H9 (cell line): ENCODE data around the gene ASPG. TPM values are rescaled to one million over a fixed set of nuclear protein-coding genes. Genes with fewer than 3 reads are reported as not detected.

Source experiments
- DNase-seq: peaks from one replicate; pipeline ENCODE4 v3.0.0-alpha.2; 2017
- H2AFZ ChIP-seq: one replicate; pipeline ENCODE4 v1.6.1; 2013; ENCODE audit warnings: mild to moderate bottlenecking, low read length, control low read depth, moderate library complexity
- H2AK5ac ChIP-seq: 2 replicates; pipeline ENCODE4 v1.6.1; 2013; ENCODE audit warnings: low read length, control low read depth, mixed read lengths; ENCODE audit not compliant: insufficient read length
- H2BK120ac ChIP-seq: one replicate; pipeline ENCODE4 v1.6.1; 2013; ENCODE audit warnings: low read depth, mild to moderate bottlenecking, low read length, control low read depth, inconsistent platforms; ENCODE audit not compliant: poor library complexity, severe bottlenecking
- H2BK12ac ChIP-seq: 2 replicates; pipeline ENCODE4 v1.6.1; 2013; ENCODE audit warnings: low read length, control low read depth, mixed read lengths, low read depth; ENCODE audit not compliant: insufficient read length
- H2BK15ac ChIP-seq: 2 replicates; pipeline ENCODE4 v1.6.1; 2013; ENCODE audit warnings: low read depth, low read length, control low read depth
- H2BK20ac ChIP-seq: one replicate; pipeline ENCODE4 v1.6.1; 2013; ENCODE audit warnings: low read depth, mild to moderate bottlenecking, low read length, control low read depth, inconsistent platforms; ENCODE audit not compliant: poor library complexity, severe bottlenecking
- H2BK5ac ChIP-seq: 2 replicates; pipeline ENCODE4 v1.6.1; 2013; ENCODE audit warnings: low read length, control low read depth, mixed read lengths; ENCODE audit not compliant: insufficient read length
- H3K14ac ChIP-seq: 2 replicates; pipeline ENCODE4 v1.6.1; 2013; ENCODE audit warnings: low read length, control low read depth; ENCODE audit not compliant: insufficient read depth
- H3K18ac ChIP-seq: 2 replicates; pipeline ENCODE4 v1.6.1; 2013; ENCODE audit warnings: low read depth, mild to moderate bottlenecking, mixed read lengths, low read length, control low read depth; ENCODE audit not compliant: insufficient read length
- H3K23ac ChIP-seq: 2 replicates; pipeline ENCODE4 v1.6.1; 2013; ENCODE audit warnings: low read length, control low read depth, mixed read lengths, low read depth; ENCODE audit not compliant: insufficient read length
- H3K23me2 ChIP-seq: 2 replicates; pipeline ENCODE4 v1.6.1; 2013; ENCODE audit warnings: low read depth, mild to moderate bottlenecking, mixed read lengths, low read length, control low read depth; ENCODE audit not compliant: insufficient read length, poor library complexity, severe bottlenecking
- H3K27ac ChIP-seq: 2 replicates; pipeline ENCODE4 v1.5.1; 2013; ENCODE audit warnings: low read length, control low read depth, mixed read lengths, low read depth; ENCODE audit not compliant: insufficient read length
- H3K27me3 ChIP-seq: 2 replicates; pipeline ENCODE4 v1.6.1; 2013; ENCODE audit warnings: low read length, control low read depth, inconsistent platforms; ENCODE audit not compliant: insufficient read depth
- H3K4ac ChIP-seq: 2 replicates; pipeline ENCODE4 v1.6.1; 2013; ENCODE audit warnings: low read depth, mild to moderate bottlenecking, control low read depth, inconsistent platforms, low read length, moderate library complexity
- H3K4me1 ChIP-seq: 2 replicates; pipeline ENCODE4 v1.6.1; 2013; ENCODE audit warnings: low read length, control low read depth, inconsistent platforms; ENCODE audit not compliant: insufficient read depth
- H3K4me2 ChIP-seq: 2 replicates; pipeline ENCODE4 v1.6.1; 2013; ENCODE audit warnings: low read length, control low read depth, mixed read lengths; ENCODE audit not compliant: insufficient read length, insufficient read depth
- H3K56ac ChIP-seq: 2 replicates; pipeline ENCODE4 v1.6.1; 2013; ENCODE audit warnings: low read depth, mild to moderate bottlenecking, mixed read lengths, low read length, control low read depth; ENCODE audit not compliant: insufficient read length
- H3K79me1 ChIP-seq: 2 replicates; pipeline ENCODE4 v1.6.1; 2013; ENCODE audit warnings: low read depth, mild to moderate bottlenecking, moderate library complexity, low read length, control low read depth, inconsistent platforms; ENCODE audit not compliant: insufficient read depth, poor library complexity, severe bottlenecking
- H3K79me2 ChIP-seq: 2 replicates; pipeline ENCODE4 v1.6.1; 2013; ENCODE audit warnings: low read length, control low read depth, inconsistent platforms; ENCODE audit not compliant: insufficient read depth
- H3K9ac ChIP-seq: 2 replicates; pipeline ENCODE4 v1.6.1; 2013; ENCODE audit warnings: low read length, control low read depth, mixed read lengths; ENCODE audit not compliant: insufficient read length; ENCODE audit errors: extremely low read depth
- H3K9me3 ChIP-seq: one replicate; pipeline ENCODE4 v1.6.1; 2013; ENCODE audit warnings: low read depth, low read length, inconsistent platforms; ENCODE audit not compliant: control insufficient read depth
- H3T11ph ChIP-seq: one replicate; pipeline ENCODE4 v1.6.1; 2013; ENCODE audit warnings: mild to moderate bottlenecking, low read length, control low read depth, inconsistent platforms
- H4K20me1 ChIP-seq: one replicate; pipeline ENCODE4 v1.6.1; 2013; ENCODE audit not compliant: control insufficient read depth, insufficient read length, insufficient read depth
- H4K5ac ChIP-seq: 2 replicates; pipeline ENCODE4 v1.6.1; 2013; ENCODE audit warnings: low read depth, mild to moderate bottlenecking, mixed read lengths, low read length, control low read depth; ENCODE audit not compliant: insufficient read length
- H4K8ac ChIP-seq: replicated peaks from 2 replicates; pipeline ENCODE4 v1.6.1; 2013; ENCODE audit warnings: low read length, control low read depth, mixed read lengths, low read depth; ENCODE audit not compliant: insufficient read length
- H4K91ac ChIP-seq: 2 replicates; pipeline ENCODE4 v1.6.1; 2013; ENCODE audit warnings: low read depth, mild to moderate bottlenecking, moderate library complexity, mixed read lengths, low read length, control low read depth; ENCODE audit not compliant: insufficient read length
- H3K27ac Mint-ChIP-seq, 3 experiments: 2 replicates in 2 of 3; 3 replicates in 1 of 3; pipeline ENCODE4 v1.8.0; 2020 to 2021; ENCODE audit warnings: mixed read lengths in 3 of 3, mild to moderate bottlenecking in 1 of 3, moderate library complexity in 1 of 3
- H3K27me3 Mint-ChIP-seq: 2 replicates; pipeline ENCODE4 v1.8.0; 2021; ENCODE audit warnings: low read depth, mild to moderate bottlenecking, moderate library complexity, mixed read lengths
- H3K36me3 Mint-ChIP-seq, 3 experiments: 2 replicates in 2 of 3; 3 replicates in 1 of 3; pipeline ENCODE4 v1.8.0; 2020 to 2021; ENCODE audit warnings: low read depth in 3 of 3, mixed read lengths in 3 of 3; ENCODE audit not compliant: insufficient read depth in 1 of 3
- H3K4me1 Mint-ChIP-seq, 2 experiments: 2 replicates each; pipeline ENCODE4 v1.8.0; 2020; ENCODE audit warnings: mixed read lengths in 2 of 2
- H3K4me3 Mint-ChIP-seq, 2 experiments: 2 replicates in 1 of 2; 3 replicates in 1 of 2; pipeline ENCODE4 v1.8.0; 2020 to 2021; ENCODE audit warnings: mild to moderate bottlenecking in 2 of 2, mixed read lengths in 2 of 2, moderate library complexity in 1 of 2
- H3K9me3 Mint-ChIP-seq, 2 experiments: 2 replicates in 1 of 2; 3 replicates in 1 of 2; pipeline ENCODE4 v1.8.0; 2020; ENCODE audit warnings: mild to moderate bottlenecking in 2 of 2, mixed read lengths in 2 of 2, moderate library complexity in 1 of 2
- WGBS: extraction: QIAGEN DNeasy Blood & Tissue Kit; methylation state at CpG from one replicate; pipeline ENCODE4 v1.1.7; 2013; ENCODE audit warnings: missing lambda C conversion rate, low lambda C conversion rate, mixed read lengths; ENCODE audit not compliant: insufficient read length; ENCODE audit errors: extremely low coverage; 5-methylcytosine and 5-hydroxymethylcytosine counted together
- total RNA-seq: library from RNA; stranded (reverse); gene quantifications from 2 replicates; pipeline ENCODE4 v1.2.1, GENCODE V29; 2021
- TF ChIP-seq, protein P1 (sequence below): fragments of 200-600 bp; sonication (generic); conservative IDR thresholded peaks from 3 replicates; pipeline ENCODE4 v1.8.0; 2021; ENCODE audit warnings: antibody characterized with exemption, mild to moderate bottlenecking

Gene ASPG
- total RNA-seq, 1 experiment from 2014 or later, result 0.33 TPM

GRCh38 chr14:104054222-104054905 lies 31.1 kb upstream of the ASPG start:
- Histone ChIP-seq H3K79me2 (no peaks in the 10 kb centered on the region), H3K27ac (no peak overlapping the region), H3K4me1 (no peaks in the 10 kb centered on the region), H3K23ac (no peak overlapping the region), H3K27me3 (peaks cover 3% of the 10 kb centered on the region; the same call in 1 of the 2 replicates), H3K14ac (no peak overlapping the region), H3K9ac (no peak overlapping the region), H4K8ac (no peak overlapping the region), H3K18ac (no peak overlapping the region), H3T11ph (no peak overlapping the region), H3K4ac (no peak overlapping the region), H3K79me1 (no peaks in the 10 kb centered on the region), H2BK20ac (no peak overlapping the region), H4K91ac (no peak overlapping the region), H3K23me2 (no peaks in the 10 kb centered on the region), H2BK12ac (no peak overlapping the region), H4K20me1 (no peaks in the 10 kb centered on the region), H2BK120ac (no peak overlapping the region), H3K9me3 (no peaks in the 10 kb centered on the region), H3K4me2 (no peak overlapping the region), H2BK5ac (no peak overlapping the region), H4K5ac (no peak overlapping the region), H2BK15ac (no peak overlapping the region), H2AFZ (no peak overlapping the region), H2AK5ac (no peak overlapping the region), H3K56ac (no peak overlapping the region)
- TF ChIP-seq, protein P1, sequence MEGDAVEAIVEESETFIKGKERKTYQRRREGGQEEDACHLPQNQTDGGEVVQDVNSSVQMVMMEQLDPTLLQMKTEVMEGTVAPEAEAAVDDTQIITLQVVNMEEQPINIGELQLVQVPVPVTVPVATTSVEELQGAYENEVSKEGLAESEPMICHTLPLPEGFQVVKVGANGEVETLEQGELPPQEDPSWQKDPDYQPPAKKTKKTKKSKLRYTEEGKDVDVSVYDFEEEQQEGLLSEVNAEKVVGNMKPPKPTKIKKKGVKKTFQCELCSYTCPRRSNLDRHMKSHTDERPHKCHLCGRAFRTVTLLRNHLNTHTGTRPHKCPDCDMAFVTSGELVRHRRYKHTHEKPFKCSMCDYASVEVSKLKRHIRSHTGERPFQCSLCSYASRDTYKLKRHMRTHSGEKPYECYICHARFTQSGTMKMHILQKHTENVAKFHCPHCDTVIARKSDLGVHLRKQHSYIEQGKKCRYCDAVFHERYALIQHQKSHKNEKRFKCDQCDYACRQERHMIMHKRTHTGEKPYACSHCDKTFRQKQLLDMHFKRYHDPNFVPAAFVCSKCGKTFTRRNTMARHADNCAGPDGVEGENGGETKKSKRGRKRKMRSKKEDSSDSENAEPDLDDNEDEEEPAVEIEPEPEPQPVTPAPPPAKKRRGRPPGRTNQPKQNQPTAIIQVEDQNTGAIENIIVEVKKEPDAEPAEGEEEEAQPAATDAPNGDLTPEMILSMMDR, result no peak
- DNase-seq, result no peak
- Mint-ChIP-seq H3K9me3 (no peaks in the 10 kb centered on the region; a peak in 2 of 5 replicates), H3K27ac (peak overlapping the region in 2 of 3 experiments; percentile 59 to 60; a peak in 2 of 7 replicates), H3K36me3 (no peaks in the 10 kb centered on the region; a peak in 1 of 7 replicates), H3K4me3 (no peak overlapping the region), H3K27me3 (peaks cover 13% of the 10 kb centered on the region), H3K4me1 (no peaks in the 10 kb centered on the region)
- no CpG with 5 or more reads among the region's 16 CpGs for WGBS
